Measurements from ENCODE around the gene ZMYM3.
A peak's percentile ranks its signal among the peaks of the same experiment; 100 is the strongest.

The ZMYM3 gene

DNA sequence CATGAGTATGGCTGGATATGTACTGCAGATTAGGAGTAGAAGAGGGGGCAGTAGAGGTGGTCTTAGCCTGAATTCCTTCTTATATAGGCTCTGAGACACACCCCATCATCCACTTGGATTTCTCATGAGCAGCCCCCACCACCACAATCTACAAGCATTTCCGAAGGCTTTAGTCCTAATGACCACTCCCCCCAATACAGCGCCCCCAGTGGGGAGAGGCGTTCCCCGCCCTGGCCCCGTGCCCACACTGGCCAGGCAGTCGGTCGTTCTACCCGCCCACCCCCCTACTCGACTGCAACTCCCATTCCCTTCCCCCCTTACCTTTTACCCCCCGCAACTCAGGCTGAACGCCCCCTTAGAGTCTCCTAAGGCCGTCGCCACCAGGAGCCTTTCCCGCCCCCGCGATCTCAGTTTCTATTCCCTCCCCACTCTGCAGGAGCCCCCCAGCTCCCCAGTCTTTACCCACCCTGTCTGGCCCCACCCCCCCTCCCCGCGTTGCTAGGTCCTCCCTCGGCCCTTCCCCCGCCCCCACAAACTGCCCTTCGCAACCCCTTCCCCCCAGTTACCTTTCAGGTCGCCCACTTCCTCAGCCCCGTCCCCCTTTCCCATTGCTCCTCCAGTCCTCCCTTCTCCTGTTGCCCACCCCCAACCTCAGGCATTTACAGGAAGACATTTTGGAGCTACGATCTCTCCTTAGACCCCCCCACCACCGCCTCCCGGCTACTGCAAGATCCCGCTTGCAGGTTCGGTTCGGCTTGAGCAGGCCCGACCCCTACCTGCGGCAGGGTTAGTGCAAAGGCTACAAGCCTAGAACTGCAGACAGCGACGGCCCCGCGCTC, 468 bp downstream of the ZMYM3 start:
- peak; percentile 6 for DNase-seq (ENCODE audit: low read depth in 1 of 2, low spot score in 1 of 2)

DNA sequence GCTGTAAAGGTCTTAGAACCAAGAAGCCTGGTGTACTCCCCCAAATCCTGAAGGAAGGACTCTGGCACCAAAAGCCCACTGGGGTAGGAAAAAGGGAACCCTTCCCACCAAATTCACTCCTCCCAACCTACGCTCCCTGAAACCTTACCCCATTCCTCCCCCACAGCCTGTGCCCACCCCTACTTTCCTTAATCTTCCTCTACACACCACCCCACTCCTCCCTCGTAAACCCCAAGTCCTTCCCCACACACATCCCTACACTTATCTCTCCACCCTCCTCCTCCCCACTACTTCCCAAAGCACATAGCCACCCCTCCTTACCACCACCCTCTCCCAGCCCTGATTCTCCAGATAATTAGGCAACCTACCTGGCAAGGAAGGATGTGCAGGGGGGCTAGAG, 1.7 kb downstream of the ZMYM3 start:
- no peak for DNase-seq (ENCODE audit: low read depth in 1 of 2, low spot score in 1 of 2)

DNA sequence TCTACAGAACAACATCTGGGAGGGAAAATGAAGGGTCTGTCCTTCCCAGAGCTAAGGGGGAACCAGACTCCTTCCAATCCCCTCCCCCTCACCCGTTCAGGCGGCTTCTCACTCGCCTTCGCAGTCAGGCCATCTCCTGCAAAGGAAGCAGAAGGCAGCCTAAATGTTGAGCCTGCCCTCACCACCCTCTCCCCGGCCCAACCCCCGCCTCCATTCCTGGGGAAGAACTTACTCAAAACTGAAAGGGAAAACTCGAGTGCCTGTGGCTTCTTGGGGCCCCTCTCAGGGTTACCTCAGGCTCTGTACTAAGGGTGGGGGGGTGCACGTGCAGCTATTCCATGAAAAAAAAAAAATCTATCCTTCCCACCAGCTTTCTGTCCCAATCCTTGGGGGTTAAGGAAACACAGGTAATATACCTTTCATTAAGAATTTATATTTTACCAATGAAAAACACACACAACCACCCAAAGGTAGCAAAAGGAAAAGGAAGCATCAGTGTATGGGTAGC, 2.4 kb downstream of the ZMYM3 start:
- DNase-seq (ENCODE audit: low read depth in 1 of 2, low spot score in 1 of 2), result no peak

DNA sequence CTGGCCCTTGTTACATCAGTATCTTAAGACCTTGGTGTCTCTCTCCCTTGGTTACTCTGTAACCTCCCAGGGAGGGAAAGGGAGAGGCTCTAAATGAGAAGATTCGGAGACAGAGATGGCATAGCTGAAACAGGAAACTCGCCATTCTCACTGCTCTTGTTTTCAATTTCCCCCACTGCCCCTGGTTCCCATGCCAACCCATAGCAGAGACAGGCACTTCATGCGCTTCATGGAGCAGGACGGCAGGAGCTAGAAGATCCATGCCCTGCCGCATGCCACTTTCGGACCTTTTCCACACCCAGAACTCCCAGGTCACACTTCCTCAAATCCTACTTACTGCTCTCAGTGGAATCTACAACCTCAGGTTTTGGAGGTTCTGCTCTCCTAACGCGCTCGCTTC, 3.1 kb downstream of the ZMYM3 start:
- DNase-seq (ENCODE audit: low read depth in 1 of 2, low spot score in 1 of 2), result no peak

DNA sequence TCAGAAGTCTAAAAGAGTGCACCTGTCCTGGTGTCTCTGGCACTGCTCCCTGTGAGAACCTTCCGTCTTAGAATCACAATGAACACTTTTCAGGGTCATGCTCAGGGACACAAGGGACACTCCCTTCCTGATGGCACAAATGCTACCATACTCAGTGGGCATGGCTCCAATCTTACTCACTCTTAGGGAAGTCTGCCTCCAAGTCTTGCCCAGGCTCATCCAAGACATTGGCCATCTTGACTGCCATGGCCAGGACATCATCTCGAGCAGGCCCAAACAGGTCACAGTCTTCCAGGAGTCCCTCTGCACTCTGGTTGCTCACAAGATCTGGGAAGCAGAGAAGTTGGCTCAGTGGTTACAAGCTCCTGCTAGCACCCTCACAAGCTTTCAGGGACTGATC, 8.8 kb downstream of the ZMYM3 start:
- no peak for DNase-seq (ENCODE audit: low read depth in 1 of 2, low spot score in 1 of 2)

DNA sequence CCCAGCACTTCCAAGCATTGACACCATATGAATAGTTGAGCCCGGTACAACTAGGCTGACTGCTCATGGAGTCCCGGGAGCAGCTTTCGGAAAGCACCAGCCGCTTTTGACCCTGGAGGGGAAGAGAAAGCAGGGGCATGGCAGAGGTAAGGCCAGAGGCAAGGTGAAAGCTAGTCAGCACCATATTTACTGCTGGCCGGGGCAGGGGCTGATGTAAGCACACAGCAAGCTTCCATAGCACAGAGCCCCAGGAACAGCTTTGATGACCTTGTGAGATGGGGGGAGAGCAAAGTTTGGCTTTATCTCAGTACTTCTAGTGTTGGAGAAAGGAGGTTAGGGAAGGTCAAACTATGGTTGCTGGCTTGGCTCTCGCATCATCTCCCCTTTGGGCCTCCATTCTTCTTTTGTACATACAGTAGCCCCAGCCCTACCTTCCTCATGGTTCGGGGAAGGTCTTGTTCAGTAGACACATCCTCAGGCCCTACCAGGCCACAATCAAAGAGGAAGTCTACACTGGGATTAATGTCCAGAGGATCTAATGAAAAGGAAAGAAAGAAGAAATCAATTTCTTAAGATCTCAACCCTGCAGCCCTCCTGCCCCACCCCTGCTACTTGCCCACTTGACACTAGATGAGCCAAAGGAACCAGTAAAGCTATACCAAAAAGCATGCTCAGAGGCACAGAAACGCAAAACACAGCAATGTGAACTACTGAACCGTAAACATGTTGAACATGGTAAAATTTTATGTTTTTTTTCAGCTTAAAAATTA, 9.4 kb downstream of the ZMYM3 start:
- DNase-seq (ENCODE audit: low read depth in 1 of 2, low spot score in 1 of 2), result no peak

DNA sequence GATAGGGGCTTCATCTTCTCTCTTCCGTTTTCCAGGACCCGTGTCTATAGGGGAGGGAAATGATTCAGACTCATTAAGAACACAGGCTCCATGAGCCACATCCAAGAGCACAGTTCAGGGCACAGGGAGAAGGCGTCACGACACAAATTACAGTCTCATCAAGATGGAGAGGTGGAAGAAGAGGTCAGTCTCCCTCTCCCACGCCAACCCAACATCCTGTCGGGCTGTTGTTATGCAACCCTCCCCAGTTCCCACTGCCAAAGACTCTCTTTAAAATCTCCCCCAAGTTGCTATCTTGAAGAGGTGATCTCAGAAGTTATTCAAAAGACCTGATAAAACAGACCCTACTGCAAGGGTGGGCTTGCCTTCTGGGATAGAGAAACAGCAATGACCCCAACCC, 12.6 kb downstream of the ZMYM3 start:
- DNase-seq (ENCODE audit: low read depth in 1 of 2, low spot score in 1 of 2), result no peak

DNA sequence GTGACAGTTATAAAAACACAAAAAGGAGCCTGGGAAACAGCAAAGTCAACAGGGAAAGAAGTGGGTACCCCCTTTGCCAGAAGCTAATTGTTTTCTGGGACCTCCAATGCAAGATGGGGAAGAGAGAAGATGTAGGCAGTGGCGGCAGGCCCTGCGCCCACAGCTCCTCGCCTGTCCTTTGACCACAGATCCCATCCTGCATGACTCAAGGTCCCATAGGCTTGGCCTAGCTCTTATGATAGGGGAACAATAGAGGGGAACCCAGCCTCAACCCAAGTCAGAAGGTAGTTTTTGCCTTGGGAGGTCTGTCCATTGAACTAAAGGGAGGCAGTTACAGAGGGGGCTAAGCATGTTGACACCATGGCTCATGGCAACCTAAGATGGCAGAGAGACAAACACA, 14.2 kb downstream of the ZMYM3 start:
- DNase-seq (ENCODE audit: low read depth in 1 of 2, low spot score in 1 of 2), result no peak

DNA sequence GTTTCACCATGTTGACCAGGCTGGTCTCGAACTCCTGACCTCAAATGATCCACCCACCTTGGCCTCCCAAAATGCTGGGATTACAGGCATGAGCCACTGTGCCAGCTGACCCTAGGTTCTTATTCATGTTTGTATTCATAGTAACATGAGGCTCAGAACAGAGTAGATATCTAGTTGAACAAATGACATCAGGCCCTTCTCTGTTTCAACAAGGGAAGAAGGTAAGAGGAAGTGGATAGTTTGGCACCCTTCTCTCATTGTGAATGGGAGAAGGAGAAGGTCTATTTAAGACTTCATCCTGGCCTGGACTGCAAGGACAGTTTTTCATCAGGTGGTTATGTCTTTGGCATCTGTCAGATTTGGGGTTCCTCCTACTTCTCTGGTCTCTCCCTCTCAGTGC, 17.1 kb downstream of the ZMYM3 start:
- no peak for DNase-seq (ENCODE audit: low read depth in 1 of 2, low spot score in 1 of 2)

DNA sequence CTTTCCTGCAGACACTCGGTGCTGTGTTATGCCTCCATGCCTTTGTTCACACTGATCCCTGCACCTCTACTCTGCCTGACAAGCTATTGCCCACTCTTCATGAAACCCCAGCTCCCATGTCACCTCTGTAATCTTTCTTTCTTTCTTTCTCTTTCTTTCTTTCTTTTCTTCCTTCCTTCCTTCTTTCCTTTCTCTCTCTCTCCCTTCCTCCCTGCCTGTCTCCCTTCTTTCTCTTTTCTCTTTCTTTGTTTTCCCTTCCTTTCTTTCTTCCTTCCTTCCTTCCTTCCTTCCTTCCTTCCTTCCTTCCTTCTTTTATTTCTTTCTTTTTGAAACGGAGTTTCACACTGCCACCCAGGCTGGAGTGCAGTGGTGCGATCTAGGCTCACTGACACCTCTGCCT, 18.5 kb downstream of the ZMYM3 start:
- no peak for DNase-seq (ENCODE audit: low read depth in 1 of 2, low spot score in 1 of 2)

DNA sequence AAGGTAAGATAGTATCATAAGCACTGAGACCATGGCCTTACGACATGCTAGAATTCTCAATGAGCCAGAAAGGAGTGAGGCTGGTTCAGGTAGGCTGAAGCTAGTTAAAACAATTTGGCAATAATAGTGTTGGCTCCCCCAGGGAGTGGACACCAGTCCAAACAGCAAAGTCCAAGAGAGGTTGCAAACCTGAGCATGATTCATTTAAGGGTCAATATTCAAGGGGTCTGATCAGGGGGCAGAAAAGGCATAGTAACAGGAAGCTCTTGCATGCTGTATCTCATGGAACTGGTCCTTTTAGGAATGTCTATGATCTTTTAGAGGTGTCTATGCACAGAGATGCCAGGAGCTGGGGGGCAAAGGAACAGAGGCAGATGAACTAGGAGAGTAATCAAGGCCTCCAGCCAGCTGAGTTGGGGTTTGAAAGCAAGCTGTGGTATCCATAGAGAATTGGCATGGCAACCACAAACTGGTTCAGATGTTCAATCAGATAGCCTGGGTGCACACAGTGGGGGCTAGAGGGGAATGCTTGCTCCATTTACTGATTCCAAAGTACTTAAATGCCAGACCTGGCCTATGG, 25.8 kb downstream of the ZMYM3 start:
- DNase-seq (ENCODE audit: low read depth in 1 of 2, low spot score in 1 of 2), result no peak

DNA sequence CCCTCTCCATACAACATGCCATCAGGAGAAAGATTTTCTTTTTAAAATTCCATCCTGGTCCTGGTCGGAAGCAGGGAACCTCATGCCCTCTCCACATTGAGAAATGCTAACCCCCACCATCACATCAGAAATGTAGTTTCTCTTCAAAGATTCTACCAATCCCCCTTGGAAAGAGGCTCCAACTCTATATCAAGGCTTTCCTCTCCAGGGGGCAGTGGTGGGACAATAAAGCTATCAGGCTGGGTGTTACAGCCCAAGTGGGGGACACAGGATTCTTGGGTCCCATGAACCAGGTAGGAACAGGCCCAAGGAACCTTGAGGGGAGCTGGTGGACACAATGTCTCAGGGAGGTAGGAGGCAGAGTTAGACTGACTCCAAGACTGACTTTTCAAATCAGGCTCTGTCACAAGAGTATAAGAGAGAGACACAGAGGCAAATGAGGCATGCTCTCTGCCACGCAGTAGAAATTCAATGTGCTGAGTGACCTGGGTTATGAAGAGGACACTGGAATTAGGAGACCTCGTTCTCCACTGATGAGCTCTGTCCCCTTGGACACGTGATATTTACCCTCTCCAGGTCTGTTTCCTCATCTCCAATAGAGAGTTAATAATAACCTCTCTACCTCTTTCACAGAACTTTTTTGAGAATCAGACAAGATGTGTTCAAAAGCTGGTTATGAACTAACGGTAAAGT, 26.4 kb downstream of the ZMYM3 start:
- no peak for DNase-seq (ENCODE audit: low read depth in 1 of 2, low spot score in 1 of 2)

DNA sequence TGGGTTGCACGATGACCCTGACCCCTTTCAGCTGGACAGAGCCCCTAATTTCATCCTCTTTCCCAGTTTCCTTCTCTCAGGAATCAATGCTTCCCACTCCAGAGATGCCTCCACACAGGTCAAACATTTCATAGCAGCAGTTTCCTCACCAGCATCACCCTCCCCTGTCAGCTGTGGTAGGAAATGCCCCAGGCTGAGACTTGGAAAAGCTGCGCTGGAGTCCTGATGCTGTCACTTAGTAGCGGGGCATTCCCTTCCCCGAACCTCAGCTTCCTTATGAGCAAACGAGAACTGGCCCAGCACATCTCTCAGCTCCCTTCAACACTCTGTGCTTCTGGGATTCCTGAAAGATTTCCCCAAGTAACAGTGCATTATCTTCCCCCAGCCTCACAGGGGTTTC, 28.3 kb downstream of the ZMYM3 start:
- no peak for DNase-seq (ENCODE audit: low read depth in 1 of 2, low spot score in 1 of 2)

DNA sequence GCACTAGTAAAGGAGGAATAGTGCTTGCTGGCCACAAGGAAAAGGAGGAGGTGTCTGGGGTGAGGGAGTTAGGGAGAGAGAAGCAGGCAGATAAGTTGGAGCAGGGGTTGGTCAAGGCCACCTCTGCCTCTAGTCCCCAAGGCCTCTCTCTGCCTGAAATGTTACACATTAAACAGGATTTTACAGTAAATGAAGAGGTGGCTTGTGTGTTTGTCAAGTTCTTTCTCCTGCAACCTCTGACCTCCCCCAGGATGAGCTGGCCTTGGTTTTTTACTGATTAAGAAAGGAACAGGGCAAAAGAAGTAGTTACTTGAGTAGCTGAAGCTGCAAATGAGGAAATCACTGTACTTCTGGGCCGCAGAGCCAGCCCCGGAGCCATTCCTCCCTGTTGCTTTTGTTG, 28.9 kb downstream of the ZMYM3 start:
- no peak for DNase-seq (ENCODE audit: low read depth in 1 of 2, low spot score in 1 of 2)

DNA sequence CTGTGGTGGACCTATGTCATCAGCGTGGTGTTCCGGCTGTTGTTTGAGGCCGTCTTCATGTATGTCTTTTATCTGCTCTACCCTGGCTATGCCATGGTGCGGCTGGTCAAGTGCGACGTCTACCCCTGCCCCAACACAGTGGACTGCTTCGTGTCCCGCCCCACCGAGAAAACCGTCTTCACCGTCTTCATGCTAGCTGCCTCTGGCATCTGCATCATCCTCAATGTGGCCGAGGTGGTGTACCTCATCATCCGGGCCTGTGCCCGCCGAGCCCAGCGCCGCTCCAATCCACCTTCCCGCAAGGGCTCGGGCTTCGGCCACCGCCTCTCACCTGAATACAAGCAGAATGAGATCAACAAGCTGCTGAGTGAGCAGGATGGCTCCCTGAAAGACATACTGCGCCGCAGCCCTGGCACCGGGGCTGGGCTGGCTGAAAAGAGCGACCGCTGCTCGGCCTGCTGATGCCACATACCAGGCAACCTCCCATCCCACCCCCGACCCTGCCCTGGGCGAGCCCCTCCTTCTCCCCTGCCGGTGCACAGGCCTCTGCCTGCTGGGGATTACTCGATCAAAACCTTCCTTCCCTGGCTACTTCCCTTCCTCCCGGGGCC, 29.7 kb downstream of the ZMYM3 start:
- no peak for DNase-seq (ENCODE audit: low read depth in 1 of 2, low spot score in 1 of 2)

DNA sequence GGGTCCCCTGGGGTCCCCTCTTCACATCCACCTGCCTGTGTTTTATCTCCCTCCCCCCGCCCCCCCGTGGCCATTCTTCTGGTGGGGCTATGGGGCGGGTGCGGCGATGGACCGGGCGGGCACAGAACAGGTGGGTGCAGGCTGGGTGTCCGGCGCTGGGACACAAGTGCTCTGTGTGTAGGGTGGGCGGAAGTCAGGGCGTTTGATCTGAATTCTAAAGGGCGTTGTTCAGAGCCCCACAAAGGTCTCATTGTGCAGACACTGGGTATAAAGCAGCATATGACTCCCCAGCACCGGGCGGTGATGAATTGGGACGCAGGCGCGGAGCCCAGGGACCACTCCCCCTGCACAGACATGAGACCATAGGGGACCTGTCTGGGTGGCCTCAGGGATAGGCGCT, 31.0 kb downstream of the ZMYM3 start, which contains the start of gene GJB1:
Gene GJB1 (plus strand): TSS at position 296 of the 400 bp plus-strand sequence. CDS start 484 bp downstream, outside the sequence.
- DNase-seq (ENCODE audit: low read depth in 1 of 2, low spot score in 1 of 2), result no peak

DNA sequence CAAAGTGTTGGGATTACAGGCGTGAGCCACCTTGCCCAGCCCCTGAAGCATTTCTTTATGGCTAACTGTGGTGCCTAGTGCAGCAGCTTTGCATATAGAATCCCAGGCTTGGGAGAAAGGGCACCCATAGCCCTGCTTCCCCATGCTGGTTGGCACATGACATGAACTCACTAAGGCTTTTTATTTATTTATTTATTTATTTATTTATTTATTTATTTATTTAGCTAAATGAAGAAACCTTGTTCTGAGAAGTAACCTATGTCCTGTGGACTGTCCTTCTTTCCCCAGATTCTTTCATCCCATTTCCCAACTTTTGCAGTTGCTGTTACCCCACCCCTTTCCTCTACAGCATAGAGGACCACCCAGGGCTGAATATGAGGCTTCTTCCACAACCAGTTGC, 32.8 kb downstream of the ZMYM3 start:
- no peak for DNase-seq (ENCODE audit: low read depth in 1 of 2, low spot score in 1 of 2)

DNA sequence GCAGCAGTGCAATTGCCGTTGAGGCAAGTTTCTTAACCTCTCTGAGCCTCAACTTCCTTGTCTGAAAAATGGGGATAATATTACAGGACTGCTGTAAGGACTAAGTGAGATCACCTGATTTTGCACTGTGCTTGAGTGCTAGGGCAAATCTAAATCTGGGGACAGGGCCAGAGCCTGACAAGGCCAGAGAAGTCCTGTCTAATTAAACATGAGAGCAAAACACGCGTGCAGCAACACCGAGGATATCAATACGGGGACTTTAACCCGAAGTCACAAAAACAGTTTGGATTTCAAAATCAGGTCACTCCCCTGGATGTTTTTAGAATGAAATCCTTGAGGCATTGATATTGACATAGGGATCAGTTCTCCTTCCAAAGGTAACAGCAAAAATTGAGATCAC, 36.6 kb downstream of the ZMYM3 start:
- no peak for DNase-seq (ENCODE audit: low read depth in 1 of 2, low spot score in 1 of 2)

DNA sequence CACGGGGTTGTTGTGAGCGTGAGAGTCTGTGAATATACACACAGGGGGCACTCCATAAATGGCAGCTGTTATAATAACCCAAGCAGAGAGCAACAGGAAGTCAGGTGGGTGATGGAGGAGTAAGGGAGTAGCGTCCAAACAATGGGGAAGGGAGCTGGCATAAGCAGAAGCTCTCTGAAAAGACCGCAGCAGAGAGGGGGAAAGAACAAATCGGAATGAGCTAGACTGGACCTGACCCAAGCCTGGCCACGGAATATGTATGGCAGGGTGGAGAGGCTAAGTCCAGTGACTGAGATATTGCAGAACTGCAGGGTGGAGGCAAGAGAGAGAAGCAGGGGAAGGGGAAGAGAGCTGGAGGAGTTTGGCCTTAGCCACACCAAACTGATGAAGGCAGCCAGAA, 37.5 kb downstream of the ZMYM3 start:
- DNase-seq (ENCODE audit: low read depth in 1 of 2, low spot score in 1 of 2), result no peak

DNA sequence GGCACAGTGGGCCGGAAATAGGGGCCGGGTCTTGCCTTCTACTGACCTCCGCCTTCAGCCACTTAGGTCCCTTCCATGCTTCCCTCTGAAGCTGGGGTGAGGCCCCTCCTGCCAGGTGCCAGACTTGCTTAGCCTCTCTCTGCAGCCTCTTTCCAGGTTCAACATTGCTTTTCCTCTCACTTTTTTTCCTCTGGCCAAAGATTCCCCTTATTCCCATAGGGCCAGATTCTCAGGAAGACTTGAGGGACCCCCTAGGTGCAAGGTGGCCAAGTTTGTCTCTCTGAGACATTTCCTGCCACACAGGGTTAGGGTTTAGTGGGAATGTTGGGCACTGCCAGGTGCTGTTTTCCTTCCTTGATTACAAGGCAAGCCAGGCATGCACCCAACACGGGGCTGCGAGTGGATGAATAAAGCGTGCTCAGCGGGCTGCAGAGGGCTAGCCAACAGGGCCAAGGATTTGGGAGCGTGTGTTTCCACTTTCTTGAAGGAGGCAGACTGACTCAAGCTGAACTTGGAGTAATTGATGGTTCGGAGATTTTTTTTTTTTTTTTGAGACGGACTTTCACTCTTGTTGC, 38.5 kb downstream of the ZMYM3 start:
- DNase-seq (ENCODE audit: low read depth in 1 of 2, low spot score in 1 of 2), result no peak
